ENCODE results near the gene KRT72.

KRT72 gene

GRCh38 chr12:52541709-52542108 lies 59.6 kb downstream of the KRT72 start:
- no peak for DNase-seq (ENCODE audit: low spot score)

DNA sequence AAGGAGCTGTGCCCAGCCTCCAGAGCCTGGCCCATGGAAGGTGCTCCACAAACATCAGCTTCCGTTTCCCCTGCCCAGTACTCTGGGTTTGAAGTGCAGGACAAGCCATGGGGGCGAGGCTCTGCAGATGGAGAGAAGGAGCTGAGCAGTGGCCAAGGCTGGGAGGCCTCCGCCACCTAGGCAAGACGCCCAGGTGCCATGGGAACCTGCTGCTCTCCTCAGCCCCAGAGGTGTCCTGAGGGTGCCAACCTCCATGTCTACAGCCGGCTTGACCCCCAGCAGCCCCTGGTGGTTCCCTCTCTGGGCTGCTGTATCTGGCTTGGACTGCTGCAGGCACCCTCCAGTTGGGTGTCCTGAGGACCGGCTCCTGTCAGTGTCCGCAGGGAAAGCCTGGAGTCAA lies 60.7 kb downstream of the KRT72 start:
- DNase-seq (ENCODE audit: low spot score): no peak

- no peak for DNase-seq (ENCODE audit: low spot score)
These were observed 61.5 kb downstream of the KRT72 start for GRCh38 chr12:52539821-52540173.

DNA sequence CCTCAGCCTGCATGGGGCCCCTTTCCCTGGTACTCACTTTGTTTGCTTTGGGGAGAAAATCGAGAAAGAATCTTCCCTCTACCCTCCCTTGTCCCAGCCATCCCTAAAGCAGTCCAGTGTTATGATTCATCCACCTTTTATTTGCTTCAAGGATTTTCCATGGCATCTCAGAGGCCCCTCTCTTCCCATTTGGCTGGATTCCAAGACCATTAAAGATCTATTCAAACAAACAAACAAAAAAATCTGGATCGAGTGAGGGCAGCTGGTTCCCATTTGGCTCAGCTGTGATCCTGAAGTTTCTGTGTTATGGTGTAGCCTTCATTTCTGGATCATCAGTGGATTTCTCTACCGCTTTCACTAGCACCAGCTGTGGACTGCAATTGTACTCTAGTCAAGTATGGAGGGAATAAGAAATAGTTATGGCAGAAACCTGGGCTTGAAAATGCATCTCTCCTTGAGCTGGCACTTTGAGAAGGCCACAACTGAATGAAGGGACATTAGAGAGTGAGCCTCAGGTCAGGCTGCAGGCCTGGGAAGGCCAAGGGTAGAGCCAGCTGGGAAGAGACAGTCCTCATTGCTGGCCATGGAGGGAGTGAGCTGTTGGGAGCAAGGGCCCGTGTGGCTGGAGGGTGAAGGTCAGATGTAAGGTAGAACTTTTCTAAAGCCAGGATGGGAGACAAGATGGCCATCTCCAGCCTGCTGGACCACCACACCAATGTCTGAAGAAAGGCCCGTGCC lies 62.0 kb downstream of the KRT72 start:
- no peak for DNase-seq (ENCODE audit: low spot score)

GRCh38 chr12:52537101-52537500 lies 64.2 kb downstream of the KRT72 start:
- no peak for DNase-seq (ENCODE audit: low spot score)

Data from GM03348 (cell line).